HTERT RPE-1 (cell line): ENCODE measurements around the gene HMGCLL1.

Experiments
- in situ Hi-C: fragments of 300-500 bp; cut with MboI; formaldehyde crosslinking; loops from 4 replicates; pipeline ENCODE4 v1.14.3; 2020; ENCODE audit warnings: low sequenced_read_pairs

The HMGCLL1 gene

DNA sequence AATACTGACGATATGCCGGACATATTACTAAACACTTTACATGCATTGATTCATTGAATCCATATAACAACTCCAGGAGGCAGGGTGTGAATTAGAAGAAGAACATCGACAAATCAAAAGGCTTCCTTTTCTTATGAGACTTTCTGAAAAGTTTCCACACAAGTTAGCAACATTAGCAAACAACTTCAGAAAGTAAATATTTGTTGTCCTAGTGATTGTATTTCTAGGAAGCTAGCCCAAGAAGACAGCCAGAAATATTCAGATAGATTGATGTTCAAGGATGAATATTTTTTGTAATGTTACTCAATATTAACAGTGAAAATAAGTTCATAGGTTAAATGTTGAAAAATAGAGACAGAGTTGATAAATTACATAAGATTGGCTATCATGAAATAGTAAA is 131.1 kb downstream of the HMGCLL1 start:
- in situ Hi-C loops = no loop called here

GRCh38 chr6:55445648-55446204 is 133.3 kb downstream of the HMGCLL1 start:
- in situ Hi-C loops = no loop called here

DNA sequence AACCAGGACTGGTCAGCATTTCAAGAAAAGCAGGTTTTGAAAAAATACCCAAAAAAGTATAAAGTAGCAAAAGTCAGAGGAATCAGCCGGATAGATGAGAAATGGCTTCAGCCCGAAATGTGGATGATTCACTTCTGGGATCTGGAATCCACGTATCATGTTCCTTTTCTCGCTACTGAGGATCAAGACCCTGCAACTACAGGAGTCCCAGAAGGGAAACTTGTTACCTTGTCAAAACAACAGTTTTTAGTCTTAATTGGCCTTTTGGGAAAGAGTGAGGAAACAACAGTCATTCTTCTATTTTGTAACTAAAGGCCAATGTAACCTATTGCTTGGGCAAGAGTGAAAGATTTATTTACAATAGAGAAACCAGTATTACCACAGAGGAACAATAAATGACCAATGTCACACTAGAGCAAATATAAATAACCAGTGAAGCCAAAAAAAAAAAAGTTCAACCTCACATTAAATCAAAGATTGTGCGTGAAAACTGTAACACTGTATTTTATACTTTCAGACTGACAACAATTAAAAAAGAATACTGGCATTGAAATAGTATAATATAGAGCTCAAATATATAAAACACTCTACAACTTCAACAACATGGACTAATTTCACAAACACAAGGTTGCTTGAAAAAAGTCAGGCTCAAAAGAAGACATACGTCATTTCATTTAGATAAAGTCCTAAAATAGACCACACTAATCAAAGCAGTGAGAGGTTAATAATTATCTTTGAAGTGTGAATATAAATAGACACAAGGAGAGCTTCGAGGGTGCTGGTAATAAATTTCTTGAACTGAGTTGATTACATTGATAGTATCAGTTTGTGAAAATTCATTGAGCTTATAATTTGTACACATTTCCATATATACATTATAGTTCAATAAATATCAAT is 135.5 kb downstream of the HMGCLL1 start:
- in situ Hi-C loops = no loop called here

DNA sequence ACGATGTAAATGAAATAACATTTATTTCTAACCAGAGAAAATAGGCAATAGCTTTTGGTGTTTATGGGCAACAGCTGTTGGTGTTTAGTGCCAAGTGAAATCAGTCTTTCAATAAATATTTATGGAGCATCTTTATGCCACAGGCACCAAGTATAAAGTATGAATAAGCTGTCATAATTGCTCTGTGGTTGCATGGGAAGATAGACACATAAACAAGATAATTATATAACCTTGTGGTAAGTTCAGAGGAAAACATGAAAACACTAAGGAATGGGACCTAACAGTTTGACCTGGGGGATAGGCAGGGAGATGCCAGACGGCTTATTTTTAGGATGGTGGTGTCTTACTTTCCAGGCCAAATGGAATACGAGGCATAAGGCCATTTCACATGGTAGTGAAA is 140.8 kb downstream of the HMGCLL1 start:
- in situ Hi-C loops = no loop called here

- in situ Hi-C loops = no loop called here
These were observed 141.9 kb downstream of the HMGCLL1 start for GRCh38 chr6:55437141-55437540.

DNA sequence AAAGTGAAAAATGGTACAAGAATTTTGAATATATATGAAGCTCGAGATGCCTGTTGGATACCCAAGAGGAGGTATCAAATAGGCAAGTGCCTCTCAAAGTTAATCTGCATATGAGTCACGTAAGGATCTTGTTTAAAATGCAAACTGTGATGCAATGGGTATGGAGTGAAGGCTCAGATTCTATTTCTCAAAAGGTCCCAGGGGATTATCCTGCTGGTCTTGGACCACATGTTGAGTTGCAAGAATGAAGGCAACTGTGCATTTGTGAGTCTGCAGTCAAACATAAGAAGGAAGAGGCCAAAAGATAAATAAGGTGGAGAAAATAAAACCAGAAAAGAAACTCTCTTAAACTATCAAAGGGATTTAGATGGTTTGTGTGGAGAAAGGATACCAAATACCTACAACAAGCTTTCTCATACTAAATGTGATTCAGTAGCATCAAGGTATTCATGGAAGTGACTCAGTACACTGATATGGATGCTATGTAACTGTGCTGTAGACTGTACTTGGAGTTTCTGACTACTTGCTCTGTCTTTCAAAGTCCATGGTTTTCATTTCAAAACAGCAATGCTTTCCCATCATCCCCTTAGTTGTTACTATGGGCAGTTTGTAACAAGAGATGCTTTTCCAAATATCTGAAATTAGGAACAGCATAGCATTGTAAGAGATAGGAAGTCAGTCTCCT is 145.4 kb downstream of the HMGCLL1 start:
- in situ Hi-C loops = no loop called here

DNA sequence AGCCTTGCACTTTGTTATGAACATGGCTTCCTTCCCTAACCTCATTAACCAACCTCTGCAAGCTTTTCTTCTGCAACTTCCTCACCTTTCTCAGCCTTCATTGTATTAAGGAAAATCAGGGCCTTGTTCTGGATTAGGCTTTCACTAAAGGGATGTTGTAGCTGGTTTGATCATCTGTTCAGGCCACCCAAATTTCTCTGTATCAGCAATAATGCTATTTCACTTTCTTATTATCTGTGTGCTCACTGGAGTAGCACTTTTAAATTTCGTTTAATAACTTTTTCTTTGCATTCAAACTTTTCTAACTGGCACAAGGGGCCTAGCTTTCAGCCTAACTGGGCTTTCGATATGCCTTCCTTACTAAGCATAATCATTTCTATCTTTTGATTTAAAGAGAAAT is 155.1 kb downstream of the HMGCLL1 start:
- in situ Hi-C loops = no loop called here

- in situ Hi-C loops = no loop called here
These were observed 168.3 kb downstream of the HMGCLL1 start for GRCh38 chr6:55410674-55411073.

GRCh38 chr6:55405474-55406235 is 173.3 kb downstream of the HMGCLL1 start:
- in situ Hi-C loops = no loop called here

GRCh38 chr6:55399351-55399750 is 179.6 kb downstream of the HMGCLL1 start:
- in situ Hi-C loops = no loop called here

- in situ Hi-C loops = no loop called here
These were observed 181.0 kb downstream of the HMGCLL1 start for GRCh38 chr6:55397986-55398385.

DNA sequence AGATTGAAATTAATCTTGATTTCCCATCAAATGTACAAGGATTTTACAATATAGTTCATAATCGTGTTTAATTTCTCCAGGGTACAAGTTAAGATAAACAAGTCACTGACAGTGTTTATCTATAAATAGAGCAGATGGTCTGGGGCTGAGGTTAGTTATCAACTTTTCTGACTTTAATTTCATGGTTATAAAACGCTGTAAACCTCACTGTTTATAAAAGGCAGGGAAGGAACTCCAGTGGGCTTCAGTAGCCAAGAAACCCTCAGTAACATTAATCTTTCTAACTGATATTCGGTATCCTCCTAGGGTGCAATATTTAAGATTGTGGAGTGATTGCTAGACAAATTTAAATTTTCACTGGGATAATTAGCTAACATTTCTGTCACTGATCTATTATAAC is 183.1 kb downstream of the HMGCLL1 start:
- in situ Hi-C loops = no loop called here

- in situ Hi-C loops = no loop called here
These were observed 190.8 kb downstream of the HMGCLL1 start for GRCh38 chr6:55388211-55388610.
